Mesenchymal stem cell (in vitro differentiated cells and primary cell): ENCODE data around the gene SOCS3. TPM values are rescaled to one million over a fixed set of nuclear protein-coding genes. Genes with fewer than 3 reads are reported as not detected.

ENCODE experiments used
- DNase-seq: peaks from one replicate; pipeline ENCODE4 v3.0.0-alpha.2; 2013
- H2AFZ ChIP-seq: one replicate; pipeline ENCODE4 v1.6.1; 2013; ENCODE audit warnings: low read depth, mild to moderate bottlenecking, control low read depth, inconsistent platforms, low read length, moderate library complexity
- H2AK5ac ChIP-seq: 2 replicates; pipeline ENCODE4 v1.6.1; 2013; ENCODE audit warnings: low read length, moderate library complexity, mild to moderate bottlenecking, inconsistent platforms; ENCODE audit not compliant: severe bottlenecking
- H2BK120ac ChIP-seq: one replicate; pipeline ENCODE4 v1.6.1; 2013; ENCODE audit warnings: low read depth, mild to moderate bottlenecking, inconsistent platforms, low read length, moderate library complexity
- H2BK12ac ChIP-seq, 2 experiments: one replicate each; pipeline ENCODE4 v1.6.1; 2013; ENCODE audit warnings: inconsistent platforms in 2 of 2, low read length in 2 of 2, mild to moderate bottlenecking in 2 of 2, moderate library complexity in 2 of 2, control low read depth in 1 of 2
- H2BK15ac ChIP-seq: one replicate; pipeline ENCODE4 v1.6.1; 2013; ENCODE audit warnings: mild to moderate bottlenecking, low read depth, inconsistent platforms; ENCODE audit not compliant: poor library complexity, severe bottlenecking
- H2BK5ac ChIP-seq: 2 replicates; pipeline ENCODE4 v1.6.1; 2013; ENCODE audit warnings: low read depth, mild to moderate bottlenecking, low read length, control low read depth, inconsistent platforms; ENCODE audit not compliant: poor library complexity, severe bottlenecking
- H3K14ac ChIP-seq, 2 experiments: one replicate each; pipeline ENCODE4 v1.6.1; 2013; ENCODE audit warnings: inconsistent platforms in 2 of 2, low read length in 2 of 2, control low read depth in 1 of 2, mild to moderate bottlenecking in 1 of 2, moderate library complexity in 1 of 2
- H3K18ac ChIP-seq, 2 experiments: one replicate each; pipeline ENCODE4 v1.6.1; 2013; ENCODE audit warnings: inconsistent platforms in 2 of 2, low read length in 2 of 2, control low read depth in 1 of 2, low read depth in 1 of 2, mild to moderate bottlenecking in 1 of 2
- H3K23ac ChIP-seq, 2 experiments: one replicate each; pipeline ENCODE4 v1.6.1; 2013; ENCODE audit warnings: inconsistent platforms in 2 of 2, low read length in 2 of 2, mild to moderate bottlenecking in 2 of 2, moderate library complexity in 2 of 2, control low read depth in 1 of 2
- H3K27ac ChIP-seq: 2 replicates; pipeline ENCODE4 v1.5.1; 2013; ENCODE audit warnings: mild to moderate bottlenecking, moderate library complexity, low read length, control low read depth, inconsistent platforms; ENCODE audit not compliant: poor library complexity, severe bottlenecking
- H3K27me3 ChIP-seq, 2 experiments: 2 replicates each; pipeline versions ENCODE4 v1.6.1 to v1.7.0; 2013; ENCODE audit warnings: low read length in 2 of 2, mild to moderate bottlenecking in 2 of 2, moderate library complexity in 2 of 2, control low read depth in 1 of 2, inconsistent platforms in 1 of 2; ENCODE audit not compliant: control insufficient read depth in 1 of 2, insufficient read depth in 1 of 2
- H3K36me3 ChIP-seq, 2 experiments: 2 replicates each; pipeline versions ENCODE4 v1.6.1 to v1.7.0; 2013; ENCODE audit warnings: low read length in 2 of 2, control low read depth in 1 of 2, inconsistent platforms in 1 of 2, low read depth in 1 of 2, mild to moderate bottlenecking in 1 of 2; ENCODE audit not compliant: insufficient read depth in 2 of 2, control insufficient read depth in 1 of 2
- H3K4ac ChIP-seq, 2 experiments: one replicate each; pipeline ENCODE4 v1.6.1; 2013; ENCODE audit warnings: inconsistent platforms in 2 of 2, low read length in 2 of 2, mild to moderate bottlenecking in 2 of 2, moderate library complexity in 2 of 2, control low read depth in 1 of 2, low read depth in 1 of 2
- H3K4me1 ChIP-seq: 2 replicates; pipeline ENCODE4 v1.6.1; 2013; ENCODE audit warnings: low read depth, low read length, control low read depth; ENCODE audit not compliant: control insufficient read depth, insufficient read depth
- H3K4me2 ChIP-seq: 2 replicates; pipeline ENCODE4 v1.6.1; 2013; ENCODE audit warnings: low read length, mild to moderate bottlenecking, inconsistent platforms; ENCODE audit not compliant: poor library complexity, severe bottlenecking
- H3K4me3 ChIP-seq, 2 experiments: 2 replicates each; pipeline versions ENCODE4 v1.5.1 to v1.7.0; 2013; ENCODE audit warnings: low read length in 2 of 2, mild to moderate bottlenecking in 2 of 2, control low read depth in 1 of 2, low read depth in 1 of 2; ENCODE audit not compliant: insufficient read depth in 1 of 2
- H3K79me1 ChIP-seq: replicated peaks from 2 replicates; pipeline ENCODE4 v1.6.1; 2013; ENCODE audit warnings: mild to moderate bottlenecking, control low read depth, low read length, inconsistent platforms; ENCODE audit not compliant: poor library complexity, severe bottlenecking
- H3K9ac ChIP-seq: 2 replicates; pipeline ENCODE4 v1.7.0; 2013; ENCODE audit warnings: mild to moderate bottlenecking, low read length, moderate library complexity
- H3K9me3 ChIP-seq: 2 replicates; pipeline ENCODE4 v1.7.0; 2013; ENCODE audit warnings: mild to moderate bottlenecking, low read length; ENCODE audit not compliant: control insufficient read depth
- H4K8ac ChIP-seq: one replicate; pipeline ENCODE4 v1.6.1; 2013; ENCODE audit warnings: inconsistent platforms, mild to moderate bottlenecking, low read length, moderate library complexity
- H4K91ac ChIP-seq: one replicate; pipeline ENCODE4 v1.6.1; 2013; ENCODE audit warnings: mild to moderate bottlenecking, low read length, inconsistent platforms
- WGBS: methylation state at CpG from one replicate; pipeline ENCODE4 v1.1.7; 2013; ENCODE audit warnings: mixed read lengths; 5-methylcytosine and 5-hydroxymethylcytosine counted together
- polyA plus RNA-seq, 2 experiments: library from polyadenylated mRNA; stranded (reverse); fragments of 200-250 nt; gene quantifications; one replicate each; pipeline ENCODE4 v1.2.3, GENCODE V29; 2013

The SOCS3 gene, protein sequence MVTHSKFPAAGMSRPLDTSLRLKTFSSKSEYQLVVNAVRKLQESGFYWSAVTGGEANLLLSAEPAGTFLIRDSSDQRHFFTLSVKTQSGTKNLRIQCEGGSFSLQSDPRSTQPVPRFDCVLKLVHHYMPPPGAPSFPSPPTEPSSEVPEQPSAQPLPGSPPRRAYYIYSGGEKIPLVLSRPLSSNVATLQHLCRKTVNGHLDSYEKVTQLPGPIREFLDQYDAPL
- 64.5 TPM for polyA plus RNA-seq (2013, experiment 1 of 2)
- 62.3 TPM for polyA plus RNA-seq (2013, experiment 2 of 2)

DNA sequence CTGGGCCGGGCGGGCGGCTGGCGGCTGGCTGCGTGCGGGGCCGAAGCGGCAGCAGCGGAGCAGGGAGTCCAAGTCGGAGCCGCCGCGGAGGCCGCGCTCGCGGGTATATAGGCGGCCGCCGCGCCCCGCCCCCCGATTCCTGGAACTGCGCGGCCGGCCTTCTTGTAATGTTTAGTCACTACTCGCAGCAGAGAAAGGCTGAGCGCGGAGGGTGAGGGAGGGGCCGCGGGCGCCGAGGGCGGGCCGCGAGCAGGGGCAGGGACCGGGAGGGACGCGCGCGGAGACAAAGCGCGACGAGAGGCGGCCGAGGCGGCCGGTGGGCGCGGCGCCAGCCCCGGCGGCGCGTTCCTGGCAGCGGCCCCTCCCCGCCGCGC, at the start of gene SOCS3:
TSS of gene SOCS3 (minus strand) at position 81 of the 374 bp plus-strand sequence. CDS start 982 bp downstream, outside the sequence.
- peak; percentile 98 for DNase-seq
- Histone ChIP-seq H3K18ac (peak within 1 kb of the TSS; percentile 83 to 99), H3K23ac (peak within 1 kb of the TSS; percentile 45 to 46), H3K4me1 (peaks cover 49% of the 10 kb centered on the region), H3K36me3 (peaks cover 30 to 35% of the 10 kb centered on the region in 2 experiments), H4K8ac (peak within 1 kb of the TSS; percentile 94), H2BK12ac (peak within 1 kb of the TSS; percentile 98 to 99), H2BK5ac (peak within 1 kb of the TSS; percentile 91), H2BK120ac (peak within 1 kb of the TSS; percentile 97), H3K79me1 (no peaks in the 10 kb centered on the region), H3K14ac (peak within 1 kb of the TSS in 1 of 2 experiments; percentile 95), H3K9me3 (no peaks in the 10 kb centered on the region), H3K9ac (peak within 1 kb of the TSS; percentile 97), H3K4me2 (peak within 1 kb of the TSS; percentile 93), H2BK15ac (peak within 1 kb of the TSS; percentile 96), H2AFZ (no peak within 1 kb of the TSS), H3K27me3 (no peaks in the 10 kb centered on the region), H3K4ac (peak within 1 kb of the TSS; percentile 80 to 96), H3K27ac (peak within 1 kb of the TSS; percentile 90), H3K4me3 (peak within 1 kb of the TSS; percentile 86 to 98), H2AK5ac (peak within 1 kb of the TSS; percentile 92), H4K91ac (peak within 1 kb of the TSS; percentile 95)
- 0% methylated on average over 31 of the region's 59 CpGs for WGBS

DNA sequence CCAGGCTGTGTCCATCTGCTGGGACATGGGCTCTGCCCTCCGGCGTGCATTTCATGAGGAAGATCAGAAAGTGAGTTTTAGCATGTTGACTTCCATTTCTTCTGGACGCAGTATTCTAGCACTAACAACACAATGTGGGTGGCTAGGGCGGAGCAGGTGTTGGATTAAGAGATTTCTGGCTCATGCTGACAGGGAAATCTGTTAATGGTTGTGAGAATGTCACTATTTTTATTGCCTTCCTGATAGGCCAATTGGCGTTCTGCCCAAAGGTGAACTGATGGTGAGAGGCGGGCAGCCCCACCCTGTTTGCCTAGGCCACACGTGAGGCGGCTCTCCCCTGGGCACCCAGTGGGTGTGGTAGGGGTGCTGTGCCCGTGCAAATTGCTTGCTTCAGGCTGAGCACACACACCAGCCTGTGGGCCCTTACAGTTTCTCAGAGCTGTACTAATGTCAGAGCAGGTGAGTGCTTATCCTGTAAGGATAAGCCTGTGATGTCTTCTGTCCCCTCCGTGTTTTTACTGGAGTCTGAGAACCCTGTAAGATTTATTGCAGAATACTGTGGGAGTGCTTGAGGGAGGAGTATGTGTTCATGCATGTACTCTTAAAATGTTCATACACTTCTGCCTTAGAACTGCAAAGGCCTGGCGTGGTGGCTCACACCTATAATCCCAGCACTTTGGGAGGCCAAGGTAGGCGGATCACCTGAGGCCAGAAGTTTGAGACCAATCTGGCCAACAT, 49.5 kb upstream of the SOCS3 start:
- Histone ChIP-seq H2BK12ac (no peak overlapping the region), H2BK120ac (no peak overlapping the region), H3K4me2 (no peak overlapping the region), H2BK5ac (no peak overlapping the region), H3K9me3 (no peaks in the 10 kb centered on the region), H3K27ac (no peak overlapping the region), H3K27me3 (no peaks in the 10 kb centered on the region), H3K14ac (no peak overlapping the region), H3K4me1 (peaks cover 55% of the 10 kb centered on the region), H3K9ac (no peak overlapping the region), H3K4ac (no peak overlapping the region), H3K18ac (peak overlapping the region in 1 of 2 experiments; percentile 4), H3K36me3 (peaks cover 64 to 70% of the 10 kb centered on the region in 2 experiments), H3K23ac (no peak overlapping the region), H3K4me3 (no peak overlapping the region), H2AK5ac (no peak overlapping the region), H2AFZ (no peak overlapping the region), H3K79me1 (peaks cover 11% of the 10 kb centered on the region), H2BK15ac (no peak overlapping the region), H4K91ac (peak overlapping the region; percentile 27), H4K8ac (no peak overlapping the region)
- no peak for DNase-seq
- 96% methylated on average over 12 of the region's 12 CpGs for WGBS

DNA sequence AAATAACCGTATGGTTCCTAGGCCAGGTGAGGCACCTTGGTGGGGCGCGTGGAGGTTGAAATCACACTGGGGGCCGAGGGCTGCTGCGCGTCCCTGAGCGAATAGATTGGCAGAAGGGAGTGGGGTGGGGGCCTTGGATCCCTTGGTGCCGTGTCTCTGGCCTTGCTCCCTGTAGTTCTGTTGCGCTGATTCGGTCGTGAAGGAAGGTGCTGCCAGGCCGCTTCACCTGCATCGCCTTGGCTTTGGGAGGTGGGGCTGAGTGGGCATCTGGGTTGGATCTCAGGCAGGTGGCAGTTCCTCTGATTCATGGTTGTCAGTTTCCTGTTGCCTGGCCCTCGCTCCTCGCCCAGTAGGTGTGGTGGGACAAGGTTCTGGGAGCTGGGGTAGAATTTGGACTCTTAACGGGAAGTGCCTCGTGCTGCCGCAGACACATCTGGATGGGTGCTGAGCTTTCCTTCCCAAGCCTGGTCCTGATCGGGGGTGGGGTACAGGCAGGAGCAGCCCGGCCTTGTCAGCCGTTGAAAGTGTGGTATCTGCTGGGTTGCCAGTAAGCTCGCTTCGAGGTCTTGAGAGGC, 48.7 kb upstream of the SOCS3 start:
- no peak overlapping the region for H3K23ac ChIP-seq
- H4K91ac ChIP-seq = no peak overlapping the region
- H3K4ac ChIP-seq = no peak overlapping the region
- no peak for DNase-seq
- no peak overlapping the region for H3K4me3 ChIP-seq
- H4K8ac ChIP-seq = peak overlapping the region; percentile 13
- peaks cover 48% of the 10 kb centered on the region for H3K4me1 ChIP-seq
- peak overlapping the region in 1 of 2 experiments; percentile 46 for H2BK12ac ChIP-seq
- H3K79me1 ChIP-seq = peaks cover 14% of the 10 kb centered on the region
- no peak overlapping the region for H3K9ac ChIP-seq
- H3K4me2 ChIP-seq = no peak overlapping the region
- no peak overlapping the region for H3K14ac ChIP-seq
- no peak overlapping the region for H2AK5ac ChIP-seq
- no peak overlapping the region for H2BK5ac ChIP-seq
- no peak overlapping the region for H2BK15ac ChIP-seq
- H3K9me3 ChIP-seq = no peaks in the 10 kb centered on the region
- H2AFZ ChIP-seq = no peak overlapping the region
- H3K36me3 ChIP-seq = peaks cover 64 to 70% of the 10 kb centered on the region in 2 experiments
- H3K27ac ChIP-seq = no peak overlapping the region
- H3K27me3 ChIP-seq = no peaks in the 10 kb centered on the region
- no peak overlapping the region for H2BK120ac ChIP-seq
- WGBS = 92% methylated on average over 23 of the region's 23 CpGs
- no peak overlapping the region for H3K18ac ChIP-seq
